ENCODE measurements around the gene TM9SF3. TPM values are rescaled to one million over a fixed set of nuclear protein-coding genes. Genes with fewer than 3 reads are reported as not detected.

TM9SF3 gene
- total RNA-seq, 2 donors from 2014 or later, result 74.1 to 165 TPM

- Histone ChIP-seq H3K9me3 (no peaks in the 10 kb centered on the region), H3K36me3 (no peaks in the 10 kb centered on the region), H3K27ac (no peak overlapping the region), H3K27me3 (replicated peaks; ENCODE audit: insufficient read depth) (no peaks in the 10 kb centered on the region), H3K4me3 (no peak overlapping the region), H3K4me1 (replicated peaks) (no peaks in the 10 kb centered on the region)
- intact Hi-C loops (cut with DNase I), result no loop called here
- DNase-seq (ENCODE audit: low spot score), result no peak
- 89% methylated on average over 7 of the region's 7 CpGs for WGBS
- no peak for TF ChIP-seq POLR2A (IDR thresholded peaks at IDR 0.05)
- TF ChIP-seq CTCF (IDR thresholded peaks at IDR 0.05), result no peak
- no peak for TF ChIP-seq POLR2AphosphoS5 (IDR thresholded peaks at IDR 0.05)
These were observed 84.1 kb downstream of the TM9SF3 start for GRCh38 chr10:96502561-96503282.

- intact Hi-C loops (cut with DNase I), result no loop called here
- H3K4me3 ChIP-seq, result no peak overlapping the region
- no peaks in the 10 kb centered on the region for H3K4me1 ChIP-seq (replicated peaks)
- no peaks in the 10 kb centered on the region for H3K36me3 ChIP-seq
- no peaks in the 10 kb centered on the region for H3K9me3 ChIP-seq
- TF ChIP-seq POLR2A (IDR thresholded peaks at IDR 0.05) (no peak), CTCF (IDR thresholded peaks at IDR 0.05) (no peak), POLR2AphosphoS5 (IDR thresholded peaks at IDR 0.05) (no peak)
- no peak for DNase-seq (ENCODE audit: low spot score)
- H3K27me3 ChIP-seq (replicated peaks; ENCODE audit: insufficient read depth), result no peaks in the 10 kb centered on the region
- H3K27ac ChIP-seq, result no peak overlapping the region
- 64% methylated on average over 4 of the region's 4 CpGs for WGBS
These were observed 84.8 kb downstream of the TM9SF3 start for GRCh38 chr10:96501985-96502384.

- no peaks in the 10 kb centered on the region for H3K9me3 ChIP-seq
- H3K36me3 ChIP-seq, result no peaks in the 10 kb centered on the region
- WGBS, result 83% methylated on average over 7 of the region's 7 CpGs
- no peak for DNase-seq (ENCODE audit: low spot score)
- no peak overlapping the region for H3K27ac ChIP-seq
- no peaks in the 10 kb centered on the region for H3K4me1 ChIP-seq (replicated peaks)
- H3K27me3 ChIP-seq (replicated peaks; ENCODE audit: insufficient read depth), result no peaks in the 10 kb centered on the region
- intact Hi-C loops (cut with DNase I), result no loop called here
- no peak overlapping the region for H3K4me3 ChIP-seq
- TF ChIP-seq CTCF (IDR thresholded peaks at IDR 0.05), result no peak
- no peak for TF ChIP-seq POLR2AphosphoS5 (IDR thresholded peaks at IDR 0.05)
- no peak for TF ChIP-seq POLR2A (IDR thresholded peaks at IDR 0.05)
These were observed 86.3 kb downstream of the TM9SF3 start for GRCh38 chr10:96500519-96500918.

- no peak overlapping the region for H3K27ac ChIP-seq
- 90% methylated on average over 3 of the region's 3 CpGs for WGBS
- no peak for DNase-seq (ENCODE audit: low spot score)
- no peak overlapping the region for H3K4me3 ChIP-seq
- H3K9me3 ChIP-seq, result no peaks in the 10 kb centered on the region
- H3K36me3 ChIP-seq, result no peaks in the 10 kb centered on the region
- intact Hi-C loops (cut with DNase I), result no loop called here
- H3K27me3 ChIP-seq (replicated peaks; ENCODE audit: insufficient read depth), result no peaks in the 10 kb centered on the region
- H3K4me1 ChIP-seq (replicated peaks), result no peaks in the 10 kb centered on the region
- TF ChIP-seq POLR2A (IDR thresholded peaks at IDR 0.05) (no peak), POLR2AphosphoS5 (IDR thresholded peaks at IDR 0.05) (no peak), CTCF (IDR thresholded peaks at IDR 0.05) (no peak)
These were observed 86.8 kb downstream of the TM9SF3 start for GRCh38 chr10:96500050-96500449.

- Histone ChIP-seq H3K27ac (no peak overlapping the region), H3K4me1 (replicated peaks) (no peaks in the 10 kb centered on the region), H3K9me3 (no peaks in the 10 kb centered on the region), H3K27me3 (replicated peaks; ENCODE audit: insufficient read depth) (no peaks in the 10 kb centered on the region), H3K4me3 (no peak overlapping the region), H3K36me3 (no peaks in the 10 kb centered on the region)
- no peak for DNase-seq (ENCODE audit: low spot score)
- TF ChIP-seq POLR2A (IDR thresholded peaks at IDR 0.05), result no peak
- TF ChIP-seq POLR2AphosphoS5 (IDR thresholded peaks at IDR 0.05), result no peak
- intact Hi-C loops (cut with DNase I), result no loop called here
- WGBS, result 75% methylated on average over 5 of the region's 5 CpGs
These were observed 89.4 kb downstream of the TM9SF3 start for GRCh38 chr10:96497391-96497790.
